NT2/D1 (cell line): ENCODE results near the gene PAPPA2.
"Not testable (repeated sequence)": the region's sequence is repeated elsewhere in the genome, so short reads cannot be mapped to it uniquely, and the experiment has no call there.

Experiments used
- YY1 ChIP-seq: IDR thresholded peaks from 2 replicates; pipeline ENCODE4 v1.6.1; 2011; ENCODE audit not compliant: insufficient read length, insufficient read depth
- ZNF274 ChIP-seq: IDR thresholded peaks from 2 replicates; pipeline ENCODE4 v1.6.1; 2011; ENCODE audit warnings: mild to moderate bottlenecking, low read depth, low read length

DNA sequence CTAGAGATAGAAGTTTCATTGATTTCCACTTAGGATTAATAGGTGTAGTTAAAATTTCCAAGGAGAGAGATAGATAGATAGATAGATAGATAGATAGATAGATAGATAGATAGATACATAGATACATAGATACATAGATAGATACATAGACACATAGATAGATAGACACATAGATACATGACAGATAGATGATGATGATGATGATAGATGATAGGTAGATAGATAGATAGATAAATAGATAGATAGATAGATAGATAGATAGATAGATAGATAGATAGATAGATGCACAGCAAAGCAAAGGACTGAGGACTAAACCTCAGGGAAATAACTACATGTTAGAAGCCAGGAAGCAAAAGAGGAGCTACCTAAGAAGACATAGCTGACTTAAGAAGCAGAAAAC, 171.8 kb downstream of the PAPPA2 start:
- not testable (repeated sequence) for TF ChIP-seq YY1, ZNF274
